T47D (cell line): ENCODE results near the gene PODN.

ENCODE experiments used
- DNase-seq, 2 experiments: peaks; one replicate each; pipeline versions ENCODE4 v3.0.0 to v3.0.0-alpha.2; 2011 to 2012; ENCODE audit warnings: low read depth in 1 of 2, low spot score in 1 of 2
- JUND ChIP-seq: IDR thresholded peaks from 2 replicates; pipeline ENCODE4 v1.6.1; 2012; ENCODE audit warnings: low read depth
- in situ Hi-C: cut with HindIII; loops from 2 replicates; pipeline ENCODE4 v1.10.0; 2016; ENCODE audit warnings: low sequenced_read_pairs, low pct_unique_long_range_greater_than_20kb

PODN gene

DNA sequence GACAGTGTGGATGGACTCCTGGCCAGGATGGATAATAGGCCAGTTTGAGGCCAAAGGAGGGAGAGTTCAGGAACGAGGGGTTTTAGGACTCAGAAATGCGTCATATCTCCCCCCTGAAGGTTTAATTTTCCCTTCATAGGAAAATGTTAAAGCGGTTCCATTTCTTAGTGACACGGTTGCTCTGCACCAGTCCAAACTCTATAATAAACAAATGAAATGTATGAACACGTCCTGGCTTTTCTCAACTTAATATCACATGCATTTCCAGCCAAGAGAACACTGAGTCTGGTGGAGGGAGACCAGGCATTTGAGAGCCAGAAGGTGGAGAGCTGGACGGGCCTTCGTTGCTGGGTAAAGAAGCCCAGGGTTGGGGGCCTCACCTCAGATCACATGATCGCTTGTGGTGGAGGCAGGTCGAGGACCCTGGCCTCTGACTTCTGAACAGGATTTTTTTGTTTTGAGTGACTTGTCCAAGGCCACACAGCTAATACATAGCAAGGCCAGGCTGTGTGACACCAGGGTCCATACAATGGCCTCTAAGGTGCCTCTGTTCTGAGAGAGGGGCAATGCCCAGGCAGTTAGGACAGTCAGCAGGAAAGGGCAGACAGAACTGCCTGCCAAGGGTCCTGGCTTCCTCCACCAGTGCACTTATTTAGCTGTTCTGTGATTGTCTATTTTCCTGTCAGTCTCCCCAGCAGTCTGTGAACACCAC is 69.0 kb downstream of the PODN start:
- in situ Hi-C loops = no loop called here
- no peak for TF ChIP-seq JUND
- no peak for DNase-seq

DNA sequence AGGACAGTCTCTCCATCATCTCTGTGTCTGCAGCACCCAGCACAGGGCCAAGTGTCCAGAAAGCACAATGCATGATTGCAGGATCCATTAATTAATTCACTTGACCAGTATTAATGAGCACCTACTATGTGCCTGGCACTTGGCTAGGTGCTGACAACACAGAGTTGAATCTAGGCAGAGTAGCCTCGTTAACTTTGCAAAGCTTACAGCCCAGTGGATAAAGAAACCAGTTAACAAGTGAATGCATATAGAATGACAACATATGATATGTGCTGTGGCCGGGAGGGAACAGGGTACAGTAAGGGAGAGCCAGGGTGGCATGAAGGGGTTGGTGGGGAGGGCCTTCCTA is 69.6 kb downstream of the PODN start:
- in situ Hi-C loops = no loop called here
- TF ChIP-seq JUND = no peak

DNA sequence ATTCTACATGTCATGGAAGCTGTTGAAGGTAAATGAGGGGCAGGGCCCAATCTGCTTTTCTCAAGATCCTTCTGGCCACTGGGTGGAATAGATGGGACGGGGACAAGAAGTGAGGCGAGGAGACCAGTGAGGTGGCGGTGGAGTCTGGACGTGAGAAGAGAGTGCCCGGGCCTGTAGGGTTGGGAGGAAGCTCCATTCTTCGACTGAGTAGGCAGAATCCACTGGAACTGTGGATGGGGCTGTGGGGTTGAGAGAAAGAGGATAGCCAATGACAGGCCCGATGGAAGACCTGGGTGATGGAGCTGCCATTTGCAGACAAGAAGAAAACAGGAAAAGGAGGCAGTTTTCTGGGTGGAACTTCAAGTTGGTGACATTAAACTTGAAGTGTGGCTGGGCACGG is 70.2 kb downstream of the PODN start:
- TF ChIP-seq JUND = no peak
- in situ Hi-C loops = no loop called here
- DNase-seq = no peak

More for the DNA sequence above, 69.6 kb downstream of the PODN start:
- no peak for DNase-seq

DNA sequence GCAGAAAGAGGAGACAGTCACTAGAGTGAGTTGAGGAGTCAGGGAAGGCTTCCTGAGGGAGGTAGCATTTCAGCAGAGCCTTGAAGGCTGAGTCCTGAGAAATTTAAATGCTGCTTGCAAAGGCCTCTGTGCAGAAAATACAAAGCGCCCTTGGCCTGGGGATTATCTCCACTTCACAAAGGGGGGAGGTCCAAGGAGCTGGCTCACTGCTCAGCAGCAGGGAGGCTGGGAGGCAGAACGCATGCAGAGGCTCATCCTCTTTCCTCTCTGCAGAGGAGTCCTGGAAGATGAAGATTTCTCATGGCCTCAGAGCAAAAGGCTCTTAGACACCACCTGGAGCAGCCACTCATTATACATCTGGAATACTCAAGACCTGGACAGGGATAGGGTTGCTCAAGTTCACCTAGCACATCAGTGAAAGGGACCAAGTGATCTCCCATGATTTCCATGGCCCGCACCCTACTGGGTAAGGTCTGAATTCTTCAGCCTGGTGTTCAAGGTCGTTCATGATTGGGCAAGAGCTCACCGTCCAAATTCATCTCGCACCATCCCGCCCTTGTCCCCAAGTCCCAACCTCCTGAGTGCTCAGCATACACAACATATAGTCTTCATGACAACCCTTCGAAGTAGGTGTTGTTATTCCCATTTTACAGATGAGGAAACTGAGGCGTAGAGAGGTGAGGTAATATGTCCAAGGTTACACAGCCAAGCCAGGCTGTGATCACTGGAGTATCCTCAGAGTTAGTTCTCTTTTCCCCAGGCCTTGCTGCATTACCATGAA is 71.4 kb downstream of the PODN start:
- no peak for TF ChIP-seq JUND
- in situ Hi-C loops = no loop called here
- no peak for DNase-seq

DNA sequence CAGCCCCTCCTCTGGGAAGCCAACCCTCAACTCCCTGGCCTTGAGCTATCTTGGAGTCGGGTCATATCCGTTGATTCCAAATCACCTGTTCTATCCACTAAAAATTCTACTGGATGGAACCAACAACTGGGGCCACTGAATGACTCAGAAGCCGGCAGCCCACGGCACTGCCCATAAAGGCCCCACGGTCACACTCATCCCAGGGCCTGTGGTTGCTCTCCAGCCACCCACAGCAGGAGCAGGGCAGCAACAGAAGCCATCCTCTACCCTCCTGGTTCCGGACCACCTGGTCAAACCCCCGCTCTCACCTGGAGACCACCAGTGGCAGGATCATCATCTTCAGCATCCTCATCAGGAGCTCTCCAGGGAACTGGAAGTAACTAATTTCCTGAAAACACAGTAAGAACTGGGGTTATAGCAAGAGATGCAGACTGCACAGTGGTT is 72.1 kb downstream of the PODN start:
- in situ Hi-C loops = no loop called here
- DNase-seq = no peak
- TF ChIP-seq JUND = no peak
